ENCODE measurements around the gene EPB41L3.

GRCh38 chr18:5543773-5544389 is at the start of gene EPB41L3:
- TF ChIP-seq CTCF (conservative IDR thresholded peaks at IDR 0.05; ENCODE audit: low read length) = no peak
- TF ChIP-seq EZH2phosphoT487 (IDR thresholded peaks at IDR 0.05; ENCODE audit: borderline replicate concordance, low read depth, low read length) = no peak

Measured in OCI-LY7 (cell line).